ENCODE data around the gene NELL2. TPM values are rescaled to one million over a fixed set of nuclear protein-coding genes. Genes with fewer than 3 reads are reported as not detected.
A peak's percentile ranks its signal among the peaks of the same experiment; 100 is the strongest.

NELL2 gene
- total and polyA plus RNA-seq, 8 donors: 0.50 to 133 (median 3.1) TPM

DNA sequence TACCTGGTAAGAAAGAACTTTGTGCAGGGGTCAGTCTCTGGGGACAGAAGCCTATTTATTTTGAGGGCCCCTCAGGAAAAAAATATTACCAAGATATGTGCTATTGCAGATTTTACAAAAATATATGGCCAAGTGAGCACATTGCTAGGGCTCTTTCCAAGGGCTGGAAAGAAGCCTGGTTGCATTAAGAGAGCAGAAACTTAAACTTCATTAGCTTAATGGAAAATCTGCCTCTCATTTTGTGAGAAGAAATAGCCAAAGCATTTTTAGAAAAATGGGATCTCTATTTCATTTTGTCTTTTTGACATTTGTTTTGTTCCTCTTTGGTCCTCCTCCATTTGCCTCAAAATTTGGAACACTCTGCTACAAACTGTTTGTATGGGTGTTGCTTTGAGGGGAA is 283.5 kb downstream of the NELL2 start:
- peak in 1 of 2 donors; percentile 28 for DNase-seq
- no peaks in the 10 kb centered on the region for H3K27me3 ChIP-seq
- TF ChIP-seq, protein P1, sequence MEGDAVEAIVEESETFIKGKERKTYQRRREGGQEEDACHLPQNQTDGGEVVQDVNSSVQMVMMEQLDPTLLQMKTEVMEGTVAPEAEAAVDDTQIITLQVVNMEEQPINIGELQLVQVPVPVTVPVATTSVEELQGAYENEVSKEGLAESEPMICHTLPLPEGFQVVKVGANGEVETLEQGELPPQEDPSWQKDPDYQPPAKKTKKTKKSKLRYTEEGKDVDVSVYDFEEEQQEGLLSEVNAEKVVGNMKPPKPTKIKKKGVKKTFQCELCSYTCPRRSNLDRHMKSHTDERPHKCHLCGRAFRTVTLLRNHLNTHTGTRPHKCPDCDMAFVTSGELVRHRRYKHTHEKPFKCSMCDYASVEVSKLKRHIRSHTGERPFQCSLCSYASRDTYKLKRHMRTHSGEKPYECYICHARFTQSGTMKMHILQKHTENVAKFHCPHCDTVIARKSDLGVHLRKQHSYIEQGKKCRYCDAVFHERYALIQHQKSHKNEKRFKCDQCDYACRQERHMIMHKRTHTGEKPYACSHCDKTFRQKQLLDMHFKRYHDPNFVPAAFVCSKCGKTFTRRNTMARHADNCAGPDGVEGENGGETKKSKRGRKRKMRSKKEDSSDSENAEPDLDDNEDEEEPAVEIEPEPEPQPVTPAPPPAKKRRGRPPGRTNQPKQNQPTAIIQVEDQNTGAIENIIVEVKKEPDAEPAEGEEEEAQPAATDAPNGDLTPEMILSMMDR (IDR thresholded peaks at IDR 0.05): no peak
- TF ChIP-seq POLR2A (IDR thresholded peaks at IDR 0.05) (no peak), EP300 (IDR thresholded peaks at IDR 0.05) (no peak), POLR2AphosphoS5 (IDR thresholded peaks at IDR 0.05) (no peak)
- H3K36me3 ChIP-seq: no peaks in the 10 kb centered on the region
- no peaks in the 10 kb centered on the region for H3K9me3 ChIP-seq
- H3K4me1 ChIP-seq: no peaks in the 10 kb centered on the region
- H3K4me3 ChIP-seq: no peak overlapping the region
- H3K27ac ChIP-seq: no peak overlapping the region
- intact Hi-C loops (cut with DNase I; ENCODE audit: low total_unique reads): no loop called here

GRCh38 chr12:44589697-44590096 is 286.4 kb downstream of the NELL2 start:
- no peak for DNase-seq
- intact Hi-C loops (cut with DNase I; ENCODE audit: low total_unique reads): no loop called here
- no peaks in the 10 kb centered on the region for H3K9me3 ChIP-seq
- no peak overlapping the region for H3K27ac ChIP-seq
- TF ChIP-seq POLR2AphosphoS5 (IDR thresholded peaks at IDR 0.05) (no peak), POLR2A (IDR thresholded peaks at IDR 0.05) (no peak), EP300 (IDR thresholded peaks at IDR 0.05) (no peak)
- TF ChIP-seq, protein P1 (IDR thresholded peaks at IDR 0.05): no peak
- no peaks in the 10 kb centered on the region for H3K36me3 ChIP-seq
- no peaks in the 10 kb centered on the region for H3K27me3 ChIP-seq
- H3K4me3 ChIP-seq: no peak overlapping the region
- H3K4me1 ChIP-seq: no peaks in the 10 kb centered on the region

- intact Hi-C loops (cut with DNase I; ENCODE audit: low total_unique reads): no loop called here
- 77 to 80% (median 79%) methylated on average over 1 of the region's 1 CpG for WGBS, 5 donors
- no peaks in the 10 kb centered on the region for H3K27me3 ChIP-seq
- no peaks in the 10 kb centered on the region for H3K4me1 ChIP-seq
- H3K27ac ChIP-seq: no peak overlapping the region
- no peak for DNase-seq
- H3K36me3 ChIP-seq: no peaks in the 10 kb centered on the region
- H3K4me3 ChIP-seq: no peak overlapping the region
- H3K9me3 ChIP-seq: no peaks in the 10 kb centered on the region
- TF ChIP-seq POLR2A (IDR thresholded peaks at IDR 0.05) (no peak), POLR2AphosphoS5 (IDR thresholded peaks at IDR 0.05) (no peak), EP300 (IDR thresholded peaks at IDR 0.05) (no peak)
- TF ChIP-seq, protein P1 (IDR thresholded peaks at IDR 0.05): no peak
Observed at GRCh38 chr12:44588651-44589050, 287.5 kb downstream of the NELL2 start.

- DNase-seq: no peak
- Histone ChIP-seq H3K4me3 (no peak overlapping the region), H3K9me3 (no peaks in the 10 kb centered on the region), H3K4me1 (no peaks in the 10 kb centered on the region), H3K27me3 (no peaks in the 10 kb centered on the region), H3K36me3 (no peaks in the 10 kb centered on the region), H3K27ac (no peak overlapping the region)
- TF ChIP-seq EP300 (IDR thresholded peaks at IDR 0.05): no peak
- no peak for TF ChIP-seq POLR2A (IDR thresholded peaks at IDR 0.05)
- TF ChIP-seq, protein P1 (IDR thresholded peaks at IDR 0.05): no peak
- no peak for TF ChIP-seq POLR2AphosphoS5 (IDR thresholded peaks at IDR 0.05)
- WGBS, 5 donors: 54 to 74% (median 72%) methylated on average over 2 of the region's 2 CpGs
- intact Hi-C loops (cut with DNase I; ENCODE audit: low total_unique reads): no loop called here
Observed at GRCh38 chr12:44584625-44585024, 291.5 kb downstream of the NELL2 start.

All from stomach (tissue), 9 donors.